ENCODE results near the gene TXN. TPM values are rescaled to one million over a fixed set of nuclear protein-coding genes. Genes with fewer than 3 reads are reported as not detected.
"Not testable (repeated sequence)": the region's sequence is repeated elsewhere in the genome, so short reads cannot be mapped to it uniquely, and the experiment has no call there.

TXN gene
- total RNA-seq, 1 experiment from 2014 or later = 686 TPM

- DNase-seq (ENCODE audit: low spot score) = no peak
Observed at GRCh38 chr9:110208031-110208430, 48.3 kb downstream of the TXN start, which contains the start of gene C9orf152. Gene C9orf152 (minus strand): TSS chr9:110208159. CDS start chr9:110207579, 580 bp downstream.

DNA sequence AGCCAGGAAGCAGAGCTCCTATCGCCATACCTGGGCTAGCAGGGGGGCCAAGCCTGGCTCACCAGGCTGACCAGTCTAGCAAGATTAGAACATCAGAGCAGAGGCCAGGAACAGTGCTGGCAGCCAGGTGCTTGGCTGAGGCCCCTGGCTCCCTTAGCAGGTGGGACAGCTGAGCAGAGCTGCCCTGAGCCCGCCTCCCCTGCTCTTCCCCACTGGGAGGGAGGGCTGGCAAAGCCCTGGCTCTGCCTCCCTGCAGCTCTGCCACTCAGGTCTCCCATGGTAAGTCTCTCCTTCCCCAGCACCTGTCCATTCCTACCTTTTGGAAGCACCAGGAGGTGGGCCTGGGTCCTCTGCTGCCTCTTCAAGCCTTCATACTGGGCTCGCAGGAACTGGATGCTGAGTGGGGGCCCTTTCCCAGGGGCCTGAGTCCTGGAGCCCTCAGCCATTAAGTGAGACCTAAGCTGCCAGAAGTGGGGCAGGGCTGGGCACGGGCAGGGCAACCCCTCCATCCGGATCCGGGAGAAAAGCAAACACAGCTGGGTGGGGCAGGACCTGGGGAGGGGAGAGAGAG, 49.2 kb downstream of the TXN start:
- DNase-seq (ENCODE audit: low spot score) = no peak

DNA sequence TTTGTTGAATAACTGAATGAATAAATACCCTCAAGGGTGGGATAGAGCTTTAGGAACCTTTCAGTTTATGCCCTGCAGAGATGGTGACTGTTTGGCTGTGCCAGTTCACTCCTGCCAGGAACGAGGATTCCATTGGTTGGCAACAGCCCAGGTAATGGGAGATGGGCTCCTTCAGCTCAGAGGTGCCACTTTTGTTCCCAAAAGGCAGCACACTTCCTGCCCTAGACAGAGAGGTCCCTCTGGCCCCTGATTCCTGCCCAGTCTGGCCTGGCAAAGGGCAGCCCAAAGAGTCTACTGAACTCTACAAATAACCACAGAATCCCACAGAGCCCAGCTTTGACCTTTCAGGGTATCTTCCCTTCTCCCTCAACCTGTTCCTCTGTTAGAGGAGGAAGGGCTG, 49.9 kb downstream of the TXN start:
- DNase-seq (ENCODE audit: low spot score) = no peak

- DNase-seq (ENCODE audit: low spot score) = not testable (repeated sequence)
Observed at GRCh38 chr9:110205612-110206011, 50.7 kb downstream of the TXN start.

DNA sequence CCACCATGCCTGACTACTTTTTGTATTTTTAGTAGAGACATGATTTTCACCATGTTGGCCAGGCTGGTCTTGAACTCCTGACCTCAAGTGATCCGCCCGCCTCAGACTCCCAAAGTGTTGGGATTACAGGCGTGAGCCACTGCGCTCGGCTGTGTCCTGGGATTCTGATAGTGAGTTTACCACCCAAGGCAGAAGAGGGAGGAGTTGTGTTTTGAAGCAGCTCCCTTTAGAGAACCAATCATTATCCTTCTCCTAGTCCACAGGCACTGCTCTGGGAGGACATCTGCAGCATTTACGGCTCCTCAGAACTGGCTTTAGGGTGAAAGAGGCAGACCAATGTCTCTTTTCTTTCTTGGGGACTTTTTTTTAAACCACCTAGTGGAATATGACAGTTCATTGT, 54.1 kb downstream of the TXN start:
- no peak for DNase-seq (ENCODE audit: low spot score)

GRCh38 chr9:110199643-110200042, 56.7 kb downstream of the TXN start:
- no peak for DNase-seq (ENCODE audit: low spot score)

DNA sequence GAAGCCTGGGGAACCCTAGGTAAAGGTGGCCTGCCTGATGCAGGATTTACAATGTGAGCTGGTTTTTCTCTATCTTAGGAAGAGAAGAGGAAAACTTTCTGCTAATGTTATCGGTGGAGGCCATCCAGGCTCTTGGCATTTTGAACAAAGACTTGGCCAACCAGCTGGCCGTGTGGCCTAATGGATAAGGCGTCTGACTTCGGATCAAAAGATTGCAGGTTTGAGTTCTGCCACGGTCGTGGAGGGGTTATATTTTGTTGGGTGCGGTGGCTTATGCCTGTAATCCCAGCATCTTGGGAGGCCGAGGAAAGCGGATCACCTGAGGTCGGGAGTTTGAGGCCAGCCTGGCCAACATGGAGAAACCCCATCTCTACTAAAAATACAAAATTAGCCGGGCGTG, 58.0 kb downstream of the TXN start:
- DNase-seq (ENCODE audit: low spot score) = no peak

GRCh38 chr9:110197330-110198187, 58.7 kb downstream of the TXN start:
- DNase-seq (ENCODE audit: low spot score) = no peak

GRCh38 chr9:110196084-110196499, 60.2 kb downstream of the TXN start:
- not testable (repeated sequence) for DNase-seq (ENCODE audit: low spot score)

Other genes with a start within 250 kb of the TXN start
- gene C9orf152, start 48.3 kb downstream of the TXN start, total RNA-seq (2014; rRNA removed; shearing (Covaris generic)) = not detected in 2 replicates
- gene TXNDC8, start 81.4 kb upstream of the TXN start, total RNA-seq (2014; rRNA removed; shearing (Covaris generic)) = not detected in 2 replicates

Measured in H4 (cell line).